ENCODE results near the gene NOL4L. TPM values are rescaled to one million over a fixed set of nuclear protein-coding genes. Genes with fewer than 3 reads are reported as not detected.

The NOL4L gene
- total RNA-seq, 1 donor from 2014 or later, result 13.2 TPM

GRCh38 chr20:32465092-32465900, 119.8 kb downstream of the NOL4L start:
- Mint-ChIP-seq H3K9me3 (no peaks in the 10 kb centered on the region), H3K27me3 (ENCODE audit: low read depth) (no peaks in the 10 kb centered on the region), H3K27ac (no peak overlapping the region), H3K36me3 (ENCODE audit: low read depth) (no peaks in the 10 kb centered on the region), H3K4me3 (ENCODE audit: low read depth) (no peak overlapping the region), H3K4me1 (ENCODE audit: low read depth) (no peaks in the 10 kb centered on the region)
- no peak for DNase-seq (ENCODE audit: low spot score)
- intact Hi-C loops (cut with micrococcal nuclease), result no loop called here

DNA sequence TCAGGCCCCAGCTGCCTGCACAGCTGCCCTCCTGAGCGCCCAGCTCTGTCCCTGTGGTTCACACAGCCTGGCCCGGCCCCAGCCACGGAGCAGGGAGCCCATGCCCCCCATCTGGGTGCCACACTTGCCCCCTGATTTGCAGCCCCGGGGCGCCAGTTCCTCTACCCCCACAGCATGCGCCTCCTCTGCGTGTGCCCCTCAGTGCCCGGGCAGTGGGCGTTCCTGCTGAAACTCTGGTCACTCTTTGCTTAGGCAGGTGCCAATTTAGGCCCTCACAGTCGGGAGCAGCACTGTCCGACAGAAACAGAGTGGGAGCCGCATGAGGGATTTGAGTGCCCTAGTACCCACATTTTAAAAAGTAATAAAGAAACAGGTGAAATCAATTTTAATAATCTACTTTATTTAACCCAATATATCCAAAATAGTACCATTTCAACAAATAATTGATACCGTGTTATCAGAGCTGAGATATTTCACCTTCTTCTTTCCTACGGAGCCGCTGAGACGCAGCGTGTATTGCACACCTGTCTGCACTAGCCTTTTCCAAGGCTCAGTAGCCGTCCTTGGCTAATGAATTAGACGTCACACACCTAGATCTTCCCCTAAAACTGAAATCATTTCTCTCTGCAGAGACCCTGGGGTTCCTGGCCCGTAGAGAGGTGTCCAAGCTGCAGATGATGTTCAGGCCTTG, 120.6 kb downstream of the NOL4L start:
- Mint-ChIP-seq H3K9me3 (no peaks in the 10 kb centered on the region), H3K27me3 (ENCODE audit: low read depth) (no peaks in the 10 kb centered on the region), H3K27ac (no peak overlapping the region), H3K4me3 (ENCODE audit: low read depth) (no peak overlapping the region), H3K4me1 (ENCODE audit: low read depth) (no peaks in the 10 kb centered on the region), H3K36me3 (ENCODE audit: low read depth) (no peaks in the 10 kb centered on the region)
- intact Hi-C loops (cut with micrococcal nuclease), result no loop called here
- DNase-seq (ENCODE audit: low spot score), result no peak

GRCh38 chr20:32463642-32464400, 121.3 kb downstream of the NOL4L start:
- intact Hi-C loops (cut with micrococcal nuclease), result no loop called here
- H3K27me3 Mint-ChIP-seq (ENCODE audit: low read depth), result no peaks in the 10 kb centered on the region

DNA sequence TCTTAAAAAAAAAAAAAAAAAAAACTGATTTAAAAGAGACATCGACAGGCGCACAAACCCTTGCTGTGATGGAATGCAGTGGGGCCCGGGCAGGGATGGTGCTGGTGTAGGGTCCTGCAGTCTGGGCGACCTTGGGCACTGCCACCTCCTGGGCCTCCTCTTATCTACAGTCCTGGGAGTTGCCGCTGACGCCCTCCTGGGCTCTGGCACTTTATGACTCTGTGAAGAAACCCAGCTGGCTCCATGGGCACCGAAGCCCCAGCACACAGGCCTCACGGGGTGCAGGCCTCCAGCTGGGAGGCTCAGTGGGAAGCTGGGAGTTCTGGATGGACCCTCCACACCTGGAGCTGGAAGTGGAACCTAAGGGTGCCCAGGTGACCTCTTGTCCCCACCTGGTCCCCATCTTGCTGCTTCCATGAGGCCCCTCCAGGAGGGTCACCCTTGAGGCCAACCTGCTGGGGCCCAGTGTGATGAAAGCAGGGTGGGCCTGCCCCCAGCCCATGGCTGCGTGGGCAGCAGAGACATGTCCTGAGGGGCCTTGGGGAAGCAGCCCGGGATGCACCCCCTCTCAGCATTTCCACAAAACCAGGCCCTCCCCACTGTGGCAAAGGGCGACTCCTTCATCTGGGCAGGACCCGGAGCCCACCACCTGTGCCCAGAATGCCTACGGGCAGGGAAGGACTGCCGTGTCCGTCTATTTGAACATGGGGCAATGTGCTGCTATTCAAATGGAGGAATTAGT, 122.1 kb downstream of the NOL4L start:
- Mint-ChIP-seq H3K9me3 (no peaks in the 10 kb centered on the region), H3K4me3 (ENCODE audit: low read depth) (no peak overlapping the region)
- intact Hi-C loops (cut with micrococcal nuclease), result no loop called here

More at GRCh38 chr20:32463642-32464400, 121.3 kb downstream of the NOL4L start:
- Mint-ChIP-seq H3K9me3 (no peaks in the 10 kb centered on the region), H3K4me1 (ENCODE audit: low read depth) (no peaks in the 10 kb centered on the region), H3K4me3 (ENCODE audit: low read depth) (no peak overlapping the region), H3K36me3 (ENCODE audit: low read depth) (no peaks in the 10 kb centered on the region), H3K27ac (no peak overlapping the region)
- DNase-seq (ENCODE audit: low spot score), result no peak

GRCh38 chr20:32461836-32462600, 123.1 kb downstream of the NOL4L start:
- Mint-ChIP-seq H3K4me1 (ENCODE audit: low read depth) (no peaks in the 10 kb centered on the region), H3K9me3 (no peaks in the 10 kb centered on the region), H3K27ac (no peak overlapping the region), H3K36me3 (ENCODE audit: low read depth) (no peaks in the 10 kb centered on the region), H3K27me3 (ENCODE audit: low read depth) (no peaks in the 10 kb centered on the region), H3K4me3 (ENCODE audit: low read depth) (no peak overlapping the region)
- intact Hi-C loops (cut with micrococcal nuclease), result no loop called here
- DNase-seq (ENCODE audit: low spot score), result no peak

More for the DNA sequence above, 122.1 kb downstream of the NOL4L start:
- no peaks in the 10 kb centered on the region for H3K4me1 Mint-ChIP-seq (ENCODE audit: low read depth)
- no peak for DNase-seq (ENCODE audit: low spot score)
- H3K27ac Mint-ChIP-seq, result no peak overlapping the region
- no peaks in the 10 kb centered on the region for H3K27me3 Mint-ChIP-seq (ENCODE audit: low read depth)
- no peaks in the 10 kb centered on the region for H3K36me3 Mint-ChIP-seq (ENCODE audit: low read depth)

DNA sequence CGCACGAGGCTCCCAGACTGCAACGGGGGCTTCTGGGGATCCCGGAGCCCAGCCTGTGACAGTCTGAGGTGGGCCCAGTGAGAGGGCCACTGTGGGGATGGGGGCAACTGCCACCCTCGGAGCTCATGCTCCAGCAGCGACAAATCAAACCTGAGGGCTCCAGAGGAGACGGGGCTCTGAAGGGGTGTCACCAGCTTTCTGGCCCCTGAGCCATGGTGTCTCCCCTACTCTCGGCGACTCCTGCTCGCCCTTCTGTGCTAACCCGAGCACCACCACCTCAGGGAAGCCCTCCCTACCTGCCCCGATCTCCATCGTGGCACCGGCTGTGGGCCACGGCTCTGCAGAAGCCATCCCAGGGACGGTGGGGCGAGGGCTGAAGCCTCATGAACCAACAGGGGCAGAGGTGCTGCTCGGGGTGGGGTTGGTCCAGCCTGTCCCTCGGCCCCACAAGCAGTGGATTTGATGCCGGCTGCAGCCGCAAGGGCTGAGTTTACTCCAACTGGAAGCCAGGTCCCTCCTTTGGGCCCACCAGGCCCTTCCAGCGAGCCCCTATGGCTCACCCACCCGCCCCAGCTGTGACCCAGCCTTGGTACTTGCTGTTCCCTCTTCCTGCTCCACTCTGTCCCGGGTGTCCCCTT, 124.3 kb downstream of the NOL4L start:
- Mint-ChIP-seq H3K9me3 (no peaks in the 10 kb centered on the region), H3K27me3 (ENCODE audit: low read depth) (no peaks in the 10 kb centered on the region), H3K4me3 (ENCODE audit: low read depth) (no peak overlapping the region), H3K36me3 (ENCODE audit: low read depth) (no peaks in the 10 kb centered on the region), H3K27ac (no peak overlapping the region), H3K4me1 (ENCODE audit: low read depth) (no peaks in the 10 kb centered on the region)
- no peak for DNase-seq (ENCODE audit: low spot score)
- intact Hi-C loops (cut with micrococcal nuclease), result no loop called here

DNA sequence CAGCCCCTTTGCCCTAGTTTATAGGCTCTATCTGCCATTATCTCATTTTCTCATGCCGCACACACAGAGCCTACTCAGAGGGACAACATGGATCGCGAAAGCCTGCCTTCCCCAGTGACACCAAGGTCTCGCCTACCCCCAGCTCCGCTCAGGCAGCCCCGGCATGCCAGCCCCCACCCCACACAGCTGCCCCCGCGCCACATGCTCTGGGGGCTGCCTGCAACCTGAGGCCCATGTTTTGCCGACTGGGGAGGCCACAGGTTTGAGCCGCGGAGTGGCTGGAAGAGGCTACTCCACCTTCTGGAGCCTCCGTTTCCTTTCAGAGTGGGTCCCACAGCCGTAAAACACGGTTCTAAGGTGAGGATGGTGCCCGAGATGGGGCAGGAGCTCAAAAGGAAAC, 124.9 kb downstream of the NOL4L start:
- H3K4me3 Mint-ChIP-seq (ENCODE audit: low read depth), result no peak overlapping the region
- H3K27me3 Mint-ChIP-seq (ENCODE audit: low read depth), result no peaks in the 10 kb centered on the region
- H3K27ac Mint-ChIP-seq, result no peak overlapping the region
- DNase-seq (ENCODE audit: low spot score), result no peak
- H3K36me3 Mint-ChIP-seq (ENCODE audit: low read depth), result no peaks in the 10 kb centered on the region
- no peaks in the 10 kb centered on the region for H3K4me1 Mint-ChIP-seq (ENCODE audit: low read depth)
- intact Hi-C loops (cut with micrococcal nuclease), result no loop called here
- no peaks in the 10 kb centered on the region for H3K9me3 Mint-ChIP-seq

- H3K27me3 Mint-ChIP-seq (ENCODE audit: low read depth), result no peaks in the 10 kb centered on the region
- H3K4me1 Mint-ChIP-seq (ENCODE audit: low read depth), result no peaks in the 10 kb centered on the region
- H3K4me3 Mint-ChIP-seq (ENCODE audit: low read depth), result no peak overlapping the region
- H3K36me3 Mint-ChIP-seq (ENCODE audit: low read depth), result no peaks in the 10 kb centered on the region
- intact Hi-C loops (cut with micrococcal nuclease), result no loop called here
- no peak overlapping the region for H3K27ac Mint-ChIP-seq
- H3K9me3 Mint-ChIP-seq, result no peaks in the 10 kb centered on the region
- DNase-seq (ENCODE audit: low spot score), result no peak
These were observed 126.3 kb downstream of the NOL4L start for GRCh38 chr20:32458837-32459220.

DNA sequence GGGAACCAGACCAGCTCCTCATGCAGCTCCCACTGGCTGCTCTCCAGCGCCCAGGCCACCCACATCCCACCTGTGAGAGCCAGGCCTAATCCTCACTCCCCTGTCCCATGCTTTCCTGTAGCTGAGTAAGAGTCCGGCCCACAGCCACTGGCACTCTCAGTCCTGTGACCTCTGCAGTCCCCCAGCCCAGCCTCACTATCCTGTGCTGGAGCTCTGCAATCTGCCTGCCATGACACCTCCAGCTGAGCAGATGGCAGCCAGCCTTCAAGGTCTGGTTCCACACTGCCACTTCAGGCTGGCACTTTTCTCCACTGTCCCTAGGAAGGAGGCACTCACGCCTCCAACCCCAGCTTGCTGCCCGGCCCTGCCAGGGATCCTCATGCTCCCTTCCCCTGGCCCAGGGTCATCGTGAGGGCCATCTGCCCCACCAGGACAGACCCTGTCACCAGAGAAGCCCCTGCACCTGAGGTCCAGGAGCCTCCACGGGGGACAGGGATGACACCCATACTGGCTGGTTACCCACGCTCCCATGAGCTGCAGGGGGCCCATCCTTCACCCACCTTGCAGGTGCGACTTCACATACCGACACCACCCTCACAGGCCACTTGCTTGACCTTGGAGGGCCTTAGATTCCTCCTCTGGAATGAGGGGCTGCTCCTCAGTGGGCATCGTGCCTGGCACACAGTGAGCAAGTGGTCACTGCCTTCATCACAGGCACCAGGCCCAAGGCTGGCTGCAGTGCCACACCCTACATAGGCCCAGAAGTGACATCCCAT, 126.9 kb downstream of the NOL4L start:
- DNase-seq (ENCODE audit: low spot score), result no peak
- Mint-ChIP-seq H3K36me3 (ENCODE audit: low read depth) (peaks cover 1% of the 10 kb centered on the region), H3K27me3 (ENCODE audit: low read depth) (no peaks in the 10 kb centered on the region), H3K27ac (no peak overlapping the region), H3K4me1 (ENCODE audit: low read depth) (no peaks in the 10 kb centered on the region), H3K9me3 (no peaks in the 10 kb centered on the region), H3K4me3 (ENCODE audit: low read depth) (no peak overlapping the region)
- intact Hi-C loops (cut with micrococcal nuclease), result no loop called here

- no peak overlapping the region for H3K27ac Mint-ChIP-seq
- no peak overlapping the region for H3K4me3 Mint-ChIP-seq (ENCODE audit: low read depth)
- no peaks in the 10 kb centered on the region for H3K27me3 Mint-ChIP-seq (ENCODE audit: low read depth)
- DNase-seq (ENCODE audit: low spot score), result no peak
- H3K9me3 Mint-ChIP-seq, result no peaks in the 10 kb centered on the region
- peaks cover 8% of the 10 kb centered on the region for H3K36me3 Mint-ChIP-seq (ENCODE audit: low read depth)
- no peaks in the 10 kb centered on the region for H3K4me1 Mint-ChIP-seq (ENCODE audit: low read depth)
- intact Hi-C loops (cut with micrococcal nuclease), result no loop called here
These were observed 127.6 kb downstream of the NOL4L start for GRCh38 chr20:32457479-32457986.

GRCh38 chr20:32456869-32457478, 128.2 kb downstream of the NOL4L start:
- no peaks in the 10 kb centered on the region for H3K27me3 Mint-ChIP-seq (ENCODE audit: low read depth)
- DNase-seq (ENCODE audit: low spot score), result no peak
- H3K4me1 Mint-ChIP-seq (ENCODE audit: low read depth), result no peaks in the 10 kb centered on the region
- intact Hi-C loops (cut with micrococcal nuclease), result no loop called here
- H3K4me3 Mint-ChIP-seq (ENCODE audit: low read depth), result no peak overlapping the region
- H3K36me3 Mint-ChIP-seq (ENCODE audit: low read depth), result peaks cover 8% of the 10 kb centered on the region
- no peak overlapping the region for H3K27ac Mint-ChIP-seq
- no peaks in the 10 kb centered on the region for H3K9me3 Mint-ChIP-seq

All from activated T-helper 2 cell treated with anti-CD3 and anti-CD28 coated beads, Interferon-gamma antibody, Interleukin-2, Interleukin-4, amounts not matched to agents 10 μg/mL and 5 μg/mL and 100 μg/mL, durations not matched to agents 14 hours and 24 hours and 36 hours (primary cell).